ENCODE data around the gene DNAJC11. TPM values are rescaled to one million over a fixed set of nuclear protein-coding genes. Genes with fewer than 3 reads are reported as not detected.

The DNAJC11 gene
- total and polyA plus RNA-seq, 4 experiments from 2014 or later: 10.5 to 41.6 (median 31.7) TPM

DNA sequence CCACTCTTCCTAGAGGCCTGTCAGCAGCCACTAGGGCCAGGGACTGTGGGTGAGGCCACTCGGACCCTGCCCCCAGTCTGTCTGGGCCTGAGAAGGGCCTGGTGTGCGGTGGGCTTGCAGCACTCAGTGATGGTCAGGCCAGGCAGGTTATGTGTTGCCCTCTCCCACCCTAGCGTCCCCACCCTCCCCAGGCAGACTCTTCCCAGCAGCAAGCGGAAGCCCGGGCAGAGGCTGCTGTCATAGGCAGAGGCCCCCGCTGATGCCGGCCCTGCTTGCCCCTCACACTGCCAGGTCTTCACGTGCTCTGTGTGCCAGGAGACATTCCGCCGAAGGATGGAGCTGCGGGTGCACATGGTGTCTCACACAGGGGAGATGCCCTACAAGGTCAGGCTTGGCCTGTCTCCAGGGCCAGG lies 115.2 kb downstream of the DNAJC11 start:
- Histone ChIP-seq H3K4me1 (ENCODE audit: insufficient read depth, low read length) (peaks cover 25% of the 10 kb centered on the region), H3K4me3 (ENCODE audit: low read length in 2 of 2) (no peak overlapping the region), H3K27me3 (ENCODE audit: insufficient read depth, low read length) (no peaks in the 10 kb centered on the region), H3K9me3 (ENCODE audit: control insufficient read depth in 1 of 2, low read length in 2 of 2) (no peaks in the 10 kb centered on the region), H3K36me3 (ENCODE audit: insufficient read depth, low read length) (peaks cover 23% of the 10 kb centered on the region), H3K27ac (ENCODE audit: low read depth, low read length) (no peak overlapping the region)
- ChIA-PET CTCF (ENCODE audit: partially characterized antibody) (no interaction called here), POLR2A (ENCODE audit: partially characterized antibody) (interaction anchor here (1.1 to 13.0 kb wide), 2 partner anchors 14 to 323 kb away, joined by 3 to 273 read pairs; partner anchors contain the start of gene KLHL21)
- no peaks in the 10 kb centered on the region for H3K27me3 Mint-ChIP-seq
- intact Hi-C loops (cut with micrococcal nuclease): no loop called here
- H3K4me1 Mint-ChIP-seq: peaks cover 13 to 44% (median 27%) of the 10 kb centered on the region in 4 donors
- peaks cover 0 to 29% of the 10 kb centered on the region in 2 donors for H3K36me3 Mint-ChIP-seq
- no peak overlapping the region for H3K4me3 Mint-ChIP-seq
- peak overlapping the region in 1 of 7 donors; percentile 21 for H3K27ac Mint-ChIP-seq
- DNase-seq: no peak
- H3K9me3 Mint-ChIP-seq: no peaks in the 10 kb centered on the region

DNA sequence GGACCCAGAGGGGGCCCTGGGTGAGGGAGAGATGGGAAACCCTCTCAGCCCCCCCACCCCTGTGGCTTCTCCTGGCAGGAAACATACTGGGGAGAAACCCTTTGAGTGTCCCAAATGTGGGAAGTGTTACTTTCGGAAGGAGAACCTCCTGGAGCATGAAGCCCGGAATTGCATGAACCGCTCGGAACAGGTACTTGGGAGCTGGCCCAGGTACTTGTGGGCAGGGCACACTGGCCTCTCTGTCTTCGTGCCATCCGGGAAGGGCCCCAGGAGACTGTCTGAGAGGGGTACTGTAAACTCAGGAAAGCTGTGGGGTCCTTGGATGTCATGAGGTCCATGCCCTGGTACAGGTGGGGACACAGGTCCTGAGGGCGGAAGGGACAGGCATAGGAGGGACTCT lies 115.8 kb downstream of the DNAJC11 start:
- Mint-ChIP-seq H3K27me3 (no peaks in the 10 kb centered on the region), H3K36me3 (peaks cover 0 to 28% of the 10 kb centered on the region in 2 donors), H3K9me3 (no peaks in the 10 kb centered on the region), H3K27ac (no peak overlapping the region), H3K4me3 (no peak overlapping the region), H3K4me1 (peaks cover 15 to 44% (median 29%) of the 10 kb centered on the region in 4 donors)
- H3K4me3 ChIP-seq (ENCODE audit: low read length in 2 of 2): no peak overlapping the region
- no peaks in the 10 kb centered on the region for H3K9me3 ChIP-seq (ENCODE audit: control insufficient read depth in 1 of 2, low read length in 2 of 2)
- intact Hi-C loops (cut with micrococcal nuclease): no loop called here
- no peaks in the 10 kb centered on the region for H3K27me3 ChIP-seq (ENCODE audit: insufficient read depth, low read length)
- ChIA-PET CTCF (ENCODE audit: partially characterized antibody) (no interaction called here), POLR2A (ENCODE audit: partially characterized antibody) (interaction anchor here (0.6 to 13.0 kb wide), 2 partner anchors 15 to 46 kb away, joined by 4 to 273 read pairs; partner anchors contain the start of gene KLHL21)
- H3K4me1 ChIP-seq (ENCODE audit: insufficient read depth, low read length): peaks cover 25% of the 10 kb centered on the region
- no peak overlapping the region for H3K27ac ChIP-seq (ENCODE audit: low read depth, low read length)
- H3K36me3 ChIP-seq (ENCODE audit: insufficient read depth, low read length): peaks cover 22% of the 10 kb centered on the region
- no peak for DNase-seq

DNA sequence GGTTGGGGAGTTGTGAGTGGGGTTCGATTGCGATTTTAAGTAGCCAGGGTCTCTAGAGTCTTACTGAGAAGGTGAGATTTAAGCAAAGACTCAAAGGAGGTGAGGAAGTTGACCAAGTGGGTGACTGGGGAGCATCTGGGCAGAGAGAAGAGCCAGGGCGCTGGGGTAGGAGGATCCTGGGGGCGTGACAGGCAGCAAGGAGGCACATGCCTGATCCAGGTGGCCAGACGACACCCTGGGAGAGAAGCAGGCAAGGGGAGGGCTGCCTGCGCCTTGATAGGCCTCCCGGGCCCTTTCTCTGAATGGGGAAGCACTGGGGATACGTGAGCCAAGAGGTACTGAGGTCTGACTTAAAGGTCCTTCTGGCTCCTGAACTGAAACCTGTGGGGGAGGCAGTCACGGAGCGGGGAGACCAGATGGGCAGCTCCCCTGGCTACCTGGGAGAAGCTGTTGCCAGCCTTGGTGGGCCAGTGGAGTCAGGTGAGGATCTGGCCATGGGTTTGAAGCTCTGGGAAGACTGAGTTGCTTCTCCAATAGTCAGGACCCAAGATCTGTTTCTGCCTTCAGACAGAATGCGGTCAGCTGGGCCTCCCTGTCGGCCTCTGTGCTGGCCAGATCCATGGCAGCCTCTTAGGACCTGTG lies 116.4 kb downstream of the DNAJC11 start:
- CTCF ChIA-PET (ENCODE audit: partially characterized antibody): no interaction called here
- H3K9me3 ChIP-seq (ENCODE audit: control insufficient read depth in 1 of 2, low read length in 2 of 2): no peaks in the 10 kb centered on the region
- peaks cover 16% of the 10 kb centered on the region for H3K36me3 ChIP-seq (ENCODE audit: insufficient read depth, low read length)
- H3K27ac Mint-ChIP-seq: peak overlapping the region; percentile 11 to 85 (median 55)
- no peak overlapping the region for H3K4me3 Mint-ChIP-seq
- no peaks in the 10 kb centered on the region for H3K9me3 Mint-ChIP-seq
- peaks cover 0 to 21% of the 10 kb centered on the region in 2 donors for H3K36me3 Mint-ChIP-seq
- H3K4me3 ChIP-seq (ENCODE audit: low read length in 2 of 2): no peak overlapping the region
- H3K27me3 ChIP-seq (ENCODE audit: insufficient read depth, low read length): no peaks in the 10 kb centered on the region
- intact Hi-C loops (cut with micrococcal nuclease): no loop called here
- H3K27me3 Mint-ChIP-seq: no peaks in the 10 kb centered on the region
- no peak overlapping the region for H3K27ac ChIP-seq (ENCODE audit: low read depth, low read length)
- H3K4me1 ChIP-seq (ENCODE audit: insufficient read depth, low read length): peaks cover 31% of the 10 kb centered on the region
- no peak for DNase-seq
- POLR2A ChIA-PET (ENCODE audit: partially characterized antibody): interaction anchor here (0.6 to 13.0 kb wide), 2 partner anchors 15 to 46 kb away, joined by 4 to 273 read pairs; partner anchors contain the start of gene KLHL21
- peaks cover 20 to 50% (median 32%) of the 10 kb centered on the region in 4 donors for H3K4me1 Mint-ChIP-seq

Other genes with a start within 250 kb of the DNAJC11 start
- 100 to 1,000 TPM; 392 to 415 TPM for gene TNFRSF25, start 235.6 kb downstream of the DNAJC11 start, total RNA-seq
- 10 to 100 TPM; 28.9 to 60.7 TPM for gene TNFRSF25, start 235.6 kb downstream of the DNAJC11 start, polyA plus RNA-seq
- 10 to 100 TPM; 10.4 to 11.8 TPM for gene PLEKHG5, start 210.1 kb downstream of the DNAJC11 start, total RNA-seq
- gene PLEKHG5, start 210.1 kb downstream of the DNAJC11 start, polyA plus RNA-seq: 1 to 10 TPM; 1.7 to 2.0 TPM
- 10 to 100 TPM; 59.9 to 60.9 TPM for gene NOL9, start 147.3 kb downstream of the DNAJC11 start, total RNA-seq
- gene NOL9, start 147.3 kb downstream of the DNAJC11 start, polyA plus RNA-seq: 10 to 100 TPM; 12.7 to 32.6 TPM
- gene TAS1R1, start 146.5 kb downstream of the DNAJC11 start, total RNA-seq: not detected
- not detected for gene TAS1R1, start 146.5 kb downstream of the DNAJC11 start, polyA plus RNA-seq
- gene ZBTB48, start 121.8 kb downstream of the DNAJC11 start, total RNA-seq: 10 to 100 TPM; 62.6 to 70.7 TPM
- 10 to 100 TPM; 18.4 to 23.9 TPM for gene ZBTB48, start 121.8 kb downstream of the DNAJC11 start, polyA plus RNA-seq
- 10 to 100 TPM; 80.6 to 85.2 TPM for gene KLHL21, start 98.9 kb downstream of the DNAJC11 start, total RNA-seq
- gene KLHL21, start 98.9 kb downstream of the DNAJC11 start, polyA plus RNA-seq: 10 to 100 TPM; 18.3 to 32.5 TPM
- 10 to 100 TPM; 13.1 to 14.7 TPM for gene PHF13, start 88.1 kb downstream of the DNAJC11 start, total RNA-seq
- 1 to 10 TPM; 2.1 to 6.9 TPM for gene PHF13, start 88.1 kb downstream of the DNAJC11 start, polyA plus RNA-seq
- gene THAP3, start 76.9 kb downstream of the DNAJC11 start, total RNA-seq: 10 to 100 TPM; 29.5 to 34.5 TPM
- gene THAP3, start 76.9 kb downstream of the DNAJC11 start, polyA plus RNA-seq: 10 to 100 TPM; 13.5 to 18.7 TPM
- 10 to 100 TPM; 39.1 to 42.5 TPM for gene CAMTA1, start 83.6 kb upstream of the DNAJC11 start, total RNA-seq
- gene CAMTA1, start 83.6 kb upstream of the DNAJC11 start, polyA plus RNA-seq: 100 to 1,000 TPM in 1 of 2 donors, 10 to 100 TPM in 1; 77.4 to 118 TPM

Measured in CD4-positive, alpha-beta memory T cell (primary cell).